IMR-90 (cell line): ENCODE measurements around the gene LPAR1. TPM values are rescaled to one million over a fixed set of nuclear protein-coding genes. Genes with fewer than 3 reads are reported as not detected.

Source experiments
- ATAC-seq: fragments of 200-7000 bp; cut with Tn5 transposase; 2 replicates; pipeline ENCODE4 v1.9.1; 2020; ENCODE audit warnings: low read depth, mild to moderate bottlenecking, moderate library complexity
- BruUV-seq: library from RNA; stranded (reverse); fragments of 400-500 nt; replicated peaks from 2 replicates; lab custom pipeline; 2021; lab: Mats Ljungman, UMichigan
- CTCF ChIA-PET: fragments of 300-600 bp; formaldehyde crosslinking; extraction: SDS; loops from one replicate; lab custom pipeline; 2021; ENCODE audit warnings: antibody characterized with exemption; lab: Yijun Ruan, JAX
- POLR2A ChIA-PET: fragments of 300-600 bp; sonication (Branson Sonifier 250); formaldehyde crosslinking; loops from one replicate; lab custom pipeline; 2022; ENCODE audit warnings: antibody characterized with exemption; ENCODE audit not compliant: unreplicated experiment; lab: Charles Lee
- DNase-seq: peaks from one replicate; pipeline ENCODE4 v3.0.0; 2013
- H2AFZ ChIP-seq: replicated peaks from 2 replicates; pipeline ENCODE3; 2013; ENCODE audit warnings: low read length, mild to moderate bottlenecking; ENCODE audit not compliant: poor library complexity
- H2AK5ac ChIP-seq: 2 replicates; pipeline ENCODE4 v1.6.1; 2013; ENCODE audit warnings: low read depth, low read length, inconsistent platforms
- H2AK9ac ChIP-seq: replicated peaks from 2 replicates; pipeline ENCODE3; 2013; ENCODE audit warnings: mild to moderate bottlenecking, low read depth, low read length, moderate library complexity; ENCODE audit not compliant: poor library complexity
- H2BK120ac ChIP-seq: 2 replicates; pipeline ENCODE4 v1.6.1; 2013; ENCODE audit warnings: low read depth, low read length, inconsistent platforms
- H2BK15ac ChIP-seq: 3 replicates; pipeline ENCODE4 v1.6.1; 2013; ENCODE audit warnings: low read depth, low read length, inconsistent platforms
- H2BK20ac ChIP-seq: 2 replicates; pipeline ENCODE4 v1.6.1; 2013; ENCODE audit warnings: low read depth, mild to moderate bottlenecking, inconsistent platforms, low read length, moderate library complexity
- H2BK5ac ChIP-seq: 2 replicates; pipeline ENCODE4 v1.6.1; 2013; ENCODE audit warnings: mild to moderate bottlenecking, low read depth, low read length, inconsistent platforms; ENCODE audit not compliant: poor library complexity, severe bottlenecking
- H3K14ac ChIP-seq: replicated peaks from 2 replicates; pipeline ENCODE4 v1.6.1; 2013; ENCODE audit warnings: low read depth, low read length, inconsistent platforms
- H3K18ac ChIP-seq: 2 replicates; pipeline ENCODE4 v1.6.1; 2013; ENCODE audit warnings: low read depth, low read length, control low read depth
- H3K23ac ChIP-seq: 2 replicates; pipeline ENCODE4 v1.6.1; 2013; ENCODE audit warnings: low read depth, low read length, inconsistent platforms
- H3K27ac ChIP-seq: 2 replicates; pipeline ENCODE4 v1.5.1; 2013; ENCODE audit warnings: mild to moderate bottlenecking, control low read depth, low read length; ENCODE audit not compliant: insufficient read depth
- H3K27me3 ChIP-seq: 2 replicates; pipeline ENCODE4 v1.6.1; 2013; ENCODE audit warnings: low read length; ENCODE audit not compliant: control insufficient read depth, insufficient read depth
- H3K36me3 ChIP-seq: 2 replicates; pipeline ENCODE4 v1.6.1; 2013; ENCODE audit warnings: low read length, mixed read lengths; ENCODE audit not compliant: control insufficient read depth, insufficient read depth
- H3K4ac ChIP-seq: 2 replicates; pipeline ENCODE4 v1.6.1; 2013; ENCODE audit warnings: low read depth, low read length, inconsistent platforms
- H3K4me1 ChIP-seq: 2 replicates; pipeline ENCODE4 v1.6.1; 2013; ENCODE audit warnings: low read length, mixed read lengths; ENCODE audit not compliant: control insufficient read depth, insufficient read depth
- H3K4me2 ChIP-seq: 2 replicates; pipeline ENCODE4 v1.6.1; 2013; ENCODE audit warnings: low read depth, mild to moderate bottlenecking, control low read depth, low read length, moderate library complexity
- H3K4me3 ChIP-seq: 2 replicates; pipeline ENCODE4 v1.5.1; 2013; ENCODE audit warnings: low read depth, mild to moderate bottlenecking, control low read depth, low read length, moderate library complexity; ENCODE audit not compliant: insufficient read depth
- H3K56ac ChIP-seq: 2 replicates; pipeline ENCODE4 v1.6.1; 2013; ENCODE audit warnings: low read length, inconsistent platforms; ENCODE audit not compliant: insufficient read depth; ENCODE audit errors: extremely low read depth
- H3K79me1 ChIP-seq, 2 experiments: 2 replicates each; pipeline ENCODE4 v1.6.1; 2013; ENCODE audit warnings: low read length in 2 of 2, inconsistent platforms in 1 of 2, low read depth in 1 of 2
- H3K9ac ChIP-seq: 2 replicates; pipeline ENCODE4 v1.6.1; 2013; ENCODE audit warnings: low read depth, low read length, control low read depth
- H3K9me1 ChIP-seq: 2 replicates; pipeline ENCODE4 v1.6.1; 2013; ENCODE audit warnings: low read length, inconsistent platforms; ENCODE audit not compliant: insufficient read depth
- H3K9me3 ChIP-seq: 2 replicates; pipeline ENCODE4 v1.6.1; 2013; ENCODE audit warnings: low read length; ENCODE audit not compliant: control insufficient read depth, insufficient read depth
- H4K20me1 ChIP-seq: 2 replicates; pipeline ENCODE4 v1.6.1; 2013; ENCODE audit warnings: low read length, inconsistent platforms; ENCODE audit not compliant: insufficient read depth
- H4K5ac ChIP-seq: 2 replicates; pipeline ENCODE4 v1.6.1; 2013; ENCODE audit warnings: mild to moderate bottlenecking, low read depth, low read length, control low read depth
- H4K8ac ChIP-seq, 2 experiments: 2 replicates each; pipeline ENCODE4 v1.6.1; 2013; ENCODE audit warnings: low read depth in 2 of 2, low read length in 2 of 2, control low read depth in 1 of 2, inconsistent platforms in 1 of 2
- H4K91ac ChIP-seq: 2 replicates; pipeline ENCODE4 v1.6.1; 2013; ENCODE audit warnings: low read depth, low read length, inconsistent platforms; ENCODE audit not compliant: insufficient read depth
- BHLHE40 ChIP-seq: fragments of 150-350 bp; IDR thresholded peaks from 2 replicates; pipeline ENCODE4 v1.6.1; 2016; ENCODE audit warnings: mild to moderate bottlenecking, low read depth, low read length
- CEBPB ChIP-seq: IDR thresholded peaks from 2 replicates; pipeline ENCODE4 v1.6.1; 2012; ENCODE audit warnings: low read depth, low read length, improper control_type of control experiment
- CHD1 ChIP-seq: IDR thresholded peaks from 2 replicates; pipeline ENCODE4 v1.6.1; 2012; ENCODE audit warnings: low read depth, low read length, improper control_type of control experiment
- ELK1 ChIP-seq: fragments of 150-350 bp; IDR thresholded peaks from 2 replicates; pipeline ENCODE4 v1.6.1; 2016; ENCODE audit warnings: low read depth, mild to moderate bottlenecking, low read length, moderate library complexity, borderline replicate concordance
- FOS ChIP-seq: fragments of 150-350 bp; IDR thresholded peaks from 2 replicates; pipeline ENCODE4 v1.6.1; 2016; ENCODE audit warnings: low read depth, low read length
- MAFK ChIP-seq: IDR thresholded peaks from 2 replicates; pipeline ENCODE4 v1.6.1; 2012; ENCODE audit warnings: low read depth, low read length, improper control_type of control experiment
- MAZ ChIP-seq: IDR thresholded peaks from 2 replicates; pipeline ENCODE4 v1.6.1; 2012; ENCODE audit warnings: low read depth, mild to moderate bottlenecking, low read length, improper control_type of control experiment, moderate library complexity, borderline replicate concordance
- NFE2L2 ChIP-seq: fragments of 150-350 bp; IDR thresholded peaks from 2 replicates; pipeline ENCODE4 v1.6.1; 2016; ENCODE audit warnings: low read depth, mild to moderate bottlenecking, low read length
- POLR2A ChIP-seq: IDR thresholded peaks from 2 replicates; pipeline ENCODE4 v1.6.1; 2012; ENCODE audit warnings: mild to moderate bottlenecking, low read depth, low read length
- RCOR1 ChIP-seq: IDR thresholded peaks from 2 replicates; pipeline ENCODE4 v1.6.1; 2012; ENCODE audit warnings: mild to moderate bottlenecking, low read length, improper control_type of control experiment; ENCODE audit not compliant: insufficient replicate concordance
- SMC3 ChIP-seq: fragments of 150-350 bp; IDR thresholded peaks from 2 replicates; pipeline ENCODE4 v1.6.1; 2016; ENCODE audit warnings: low read depth, mild to moderate bottlenecking, antibody characterized with exemption, low read length, moderate library complexity
- WGBS, 2 experiments: methylation state at CpG; one replicate each; pipeline versions ENCODE4 v1.1.5 to v1.1.7; 2013; ENCODE audit warnings: missing lambda C conversion rate in 2 of 2; ENCODE audit not compliant: insufficient read length in 1 of 2; ENCODE audit errors: extremely low coverage in 2 of 2; 5-methylcytosine and 5-hydroxymethylcytosine counted together
- dilution Hi-C: fragments of 300-500 bp; cut with HindIII; formaldehyde crosslinking; loops from one replicate; pipeline ENCODE4 v1.14.3; 2018; ENCODE audit warnings: low sequenced_read_pairs; ENCODE audit not compliant: unreplicated experiment
- in situ Hi-C: fragments of 300-500 bp; cut with MboI; formaldehyde crosslinking; loops from 3 replicates; pipeline ENCODE4 v1.14.3; 2019; ENCODE audit warnings: low sequenced_read_pairs, inconsistent platforms, mixed read lengths
- intact Hi-C: fragments of 100-400 bp; cut with micrococcal nuclease; formaldehyde crosslinking; loops from 2 replicates; pipeline ENCODE4 v1.10.0; 2022
- polyA plus RNA-seq, 3 experiments: library from polyadenylated mRNA; depleted of rRNA; stranded (reverse); fragments of >200 nt; gene quantifications; 2 replicates each; pipeline ENCODE4 v1.2.3, GENCODE V29; 2012; ENCODE audit warnings: low replicate concordance in 1 of 3
- total RNA-seq: library from RNA; depleted of rRNA; stranded (reverse); fragments of >200 nt; gene quantifications from 2 replicates; pipeline ENCODE4 v1.2.3, GENCODE V29; 2012
- TF ChIP-seq, protein P1 (sequence below): fragments of 150-350 bp; IDR thresholded peaks from 2 replicates; pipeline ENCODE4 v1.6.1; 2017; ENCODE audit warnings: mild to moderate bottlenecking, antibody characterized with exemption, low read length, low read depth
- TF ChIP-seq, protein P2 (sequence below): conservative IDR thresholded peaks from 2 replicates; pipeline ENCODE4 v1.5.1; 2012; ENCODE audit warnings: mild to moderate bottlenecking, low read depth, low read length, improper control_type of control experiment

LPAR1 gene
- total and polyA plus RNA-seq, 2 of the 4 experiments (the other 2 are of a cell fraction) = 171 to 315 TPM

DNA sequence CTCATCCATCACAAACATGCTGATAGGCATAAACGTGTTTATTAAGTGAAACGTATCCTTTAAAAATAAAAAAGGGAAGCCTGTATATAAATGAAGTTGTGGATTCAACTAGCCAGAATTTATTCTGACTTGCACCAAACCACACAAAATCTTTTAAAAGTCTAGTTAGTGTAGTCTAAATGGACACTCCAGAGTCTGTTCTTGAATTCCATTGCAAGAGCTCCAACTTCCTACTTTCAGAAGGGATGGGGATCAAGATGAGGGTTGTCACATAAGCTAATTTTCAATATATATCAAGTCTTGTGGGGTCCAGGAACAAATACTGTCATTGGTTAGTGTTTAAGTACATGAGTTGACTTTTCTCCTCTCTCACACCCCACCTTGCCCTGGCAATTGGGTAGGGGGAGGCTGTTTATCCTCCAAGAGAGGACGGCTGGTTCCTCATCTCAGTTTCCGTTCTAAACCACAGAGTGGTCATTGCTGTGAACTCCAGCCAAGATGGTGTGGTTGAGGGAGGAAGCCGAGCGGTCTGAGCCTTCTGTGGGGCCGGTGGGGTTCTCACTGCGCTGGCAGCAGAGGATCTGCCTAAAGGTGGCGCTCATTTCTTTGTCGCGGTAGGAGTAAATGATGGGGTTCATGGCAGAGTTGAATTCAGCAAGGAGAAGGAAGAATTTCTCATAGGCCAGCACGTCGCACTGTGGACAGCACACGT is 163.2 kb downstream of the LPAR1 start:
- peak overlapping the region; percentile 5; the same call in 1 of the 2 replicates for H3K27ac ChIP-seq
- H3K27me3 ChIP-seq = no peaks in the 10 kb centered on the region
- in situ Hi-C loops = no loop called here
- peak overlapping the region; percentile 43 to 54; a peak in 2 of 4 replicates for H4K8ac ChIP-seq
- peaks cover 3% of the 10 kb centered on the region; the same call in 1 of the 2 replicates for H4K20me1 ChIP-seq
- no peak overlapping the region for H2BK5ac ChIP-seq
- H3K9me1 ChIP-seq = peaks cover 17% of the 10 kb centered on the region
- no peaks in the 10 kb centered on the region; the same call in 1 of the 2 replicates for H3K9me3 ChIP-seq
- H3K79me1 ChIP-seq = peaks cover 44 to 63% of the 10 kb centered on the region in 2 experiments
- H3K4me3 ChIP-seq = no peak overlapping the region
- H2AFZ ChIP-seq = peak overlapping the region; percentile 15
- ATAC-seq (no peak), DNase-seq (no peak)
- H4K5ac ChIP-seq = no peak overlapping the region
- ChIA-PET POLR2A (no interaction called here), CTCF (no interaction called here)
- peak overlapping the region; percentile 83 for H2AK9ac ChIP-seq
- H3K4ac ChIP-seq = no peak overlapping the region
- TF ChIP-seq BHLHE40 (no peak), ELK1 (no peak), MAFK (no peak), RCOR1 (no peak), POLR2A (no peak), MAZ (no peak), CHD1 (no peak), CEBPB (no peak), SMC3 (no peak), FOS (no peak), NFE2L2 (no peak)
- TF ChIP-seq, protein P1, sequence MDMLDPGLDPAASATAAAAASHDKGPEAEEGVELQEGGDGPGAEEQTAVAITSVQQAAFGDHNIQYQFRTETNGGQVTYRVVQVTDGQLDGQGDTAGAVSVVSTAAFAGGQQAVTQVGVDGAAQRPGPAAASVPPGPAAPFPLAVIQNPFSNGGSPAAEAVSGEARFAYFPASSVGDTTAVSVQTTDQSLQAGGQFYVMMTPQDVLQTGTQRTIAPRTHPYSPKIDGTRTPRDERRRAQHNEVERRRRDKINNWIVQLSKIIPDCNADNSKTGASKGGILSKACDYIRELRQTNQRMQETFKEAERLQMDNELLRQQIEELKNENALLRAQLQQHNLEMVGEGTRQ = no peak
- TF ChIP-seq, protein P2, sequence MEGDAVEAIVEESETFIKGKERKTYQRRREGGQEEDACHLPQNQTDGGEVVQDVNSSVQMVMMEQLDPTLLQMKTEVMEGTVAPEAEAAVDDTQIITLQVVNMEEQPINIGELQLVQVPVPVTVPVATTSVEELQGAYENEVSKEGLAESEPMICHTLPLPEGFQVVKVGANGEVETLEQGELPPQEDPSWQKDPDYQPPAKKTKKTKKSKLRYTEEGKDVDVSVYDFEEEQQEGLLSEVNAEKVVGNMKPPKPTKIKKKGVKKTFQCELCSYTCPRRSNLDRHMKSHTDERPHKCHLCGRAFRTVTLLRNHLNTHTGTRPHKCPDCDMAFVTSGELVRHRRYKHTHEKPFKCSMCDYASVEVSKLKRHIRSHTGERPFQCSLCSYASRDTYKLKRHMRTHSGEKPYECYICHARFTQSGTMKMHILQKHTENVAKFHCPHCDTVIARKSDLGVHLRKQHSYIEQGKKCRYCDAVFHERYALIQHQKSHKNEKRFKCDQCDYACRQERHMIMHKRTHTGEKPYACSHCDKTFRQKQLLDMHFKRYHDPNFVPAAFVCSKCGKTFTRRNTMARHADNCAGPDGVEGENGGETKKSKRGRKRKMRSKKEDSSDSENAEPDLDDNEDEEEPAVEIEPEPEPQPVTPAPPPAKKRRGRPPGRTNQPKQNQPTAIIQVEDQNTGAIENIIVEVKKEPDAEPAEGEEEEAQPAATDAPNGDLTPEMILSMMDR = no peak
- H3K56ac ChIP-seq = no peak overlapping the region
- peaks cover 23% of the 10 kb centered on the region for H3K36me3 ChIP-seq
- H2BK20ac ChIP-seq = no peak overlapping the region
- no peak overlapping the region for H3K23ac ChIP-seq
- intact Hi-C loops = no loop called here
- BruUV-seq = TSS peak; percentile 61
- no peak overlapping the region for H2BK15ac ChIP-seq
- H3K4me1 ChIP-seq = peaks cover 10% of the 10 kb centered on the region
- no peak overlapping the region for H4K91ac ChIP-seq
- no peak overlapping the region for H2BK120ac ChIP-seq
- no peak overlapping the region for H3K4me2 ChIP-seq
- no peak overlapping the region for H3K9ac ChIP-seq
- H3K18ac ChIP-seq = no peak overlapping the region
- WGBS, 2 experiments = no CpG with 5 or more reads among the region's 14 CpGs
- H3K14ac ChIP-seq = no peak overlapping the region; the same call in 1 of the 2 replicates
- dilution Hi-C loops = no loop called here
- H2AK5ac ChIP-seq = no peak overlapping the region
